Urothelium cell line (cell line): ENCODE measurements around the gene COPZ1.
"Not testable (repeated sequence)": the region's sequence is repeated elsewhere in the genome, so short reads cannot be mapped to it uniquely, and the experiment has no call there.

ENCODE experiments used
- DNase-seq: peaks from one replicate; pipeline ENCODE4 v3.0.0; 2011; ENCODE audit warnings: low spot score, mixed read lengths
- FAIRE-seq: peaks from 2 replicates; lab custom pipeline; 2011; peaks lifted over from hg19 to GRCh38; lab: Jason Lieb, UNC

COPZ1 gene

GRCh38 chr12:54294152-54294952, 30.6 kb upstream of the COPZ1 start:
- no peak for FAIRE-seq

GRCh38 chr12:54294953-54295566, 29.9 kb upstream of the COPZ1 start:
- FAIRE-seq (no peak), DNase-seq (no peak)

More at GRCh38 chr12:54294152-54294952, 30.6 kb upstream of the COPZ1 start:
- peak; percentile 70 for DNase-seq

GRCh38 chr12:54296393-54297099, 28.4 kb upstream of the COPZ1 start:
- no peak for DNase-seq
- no peak for FAIRE-seq

GRCh38 chr12:54298904-54299303, 26.0 kb upstream of the COPZ1 start:
- FAIRE-seq (no peak), DNase-seq (no peak)

- FAIRE-seq (no peak), DNase-seq (no peak)
Observed at GRCh38 chr12:54299515-54300224, 25.3 kb upstream of the COPZ1 start.

- no peak for DNase-seq
- no peak for FAIRE-seq
Observed at GRCh38 chr12:54300225-54300731, 24.7 kb upstream of the COPZ1 start.

GRCh38 chr12:54300732-54301427, 24.1 kb upstream of the COPZ1 start, which contains the start of gene NFE2:
Gene NFE2 (minus strand): TSS chr12:54301015. CDS start chr12:54295248, 5,767 bp downstream.
- DNase-seq, result peak; percentile 71
- no peak for FAIRE-seq

- no peak for DNase-seq
- FAIRE-seq, result no peak
Observed at GRCh38 chr12:54301428-54302048, 23.4 kb upstream of the COPZ1 start.

- no peak for DNase-seq
- FAIRE-seq, result no peak
Observed at GRCh38 chr12:54303640-54304039, 21.3 kb upstream of the COPZ1 start.

- DNase-seq (peak; percentile 83), FAIRE-seq (no peak)
Observed at GRCh38 chr12:54304187-54304810, 20.6 kb upstream of the COPZ1 start.

- no peak for FAIRE-seq
Observed at GRCh38 chr12:54306925-54307741, 17.8 kb upstream of the COPZ1 start.

GRCh38 chr12:54311051-54311450, 13.9 kb upstream of the COPZ1 start:
- FAIRE-seq (no peak), DNase-seq (no peak)

More at GRCh38 chr12:54306925-54307741, 17.8 kb upstream of the COPZ1 start:
- DNase-seq, result peak; percentile 45

- not testable (repeated sequence) for FAIRE-seq, DNase-seq
Observed at GRCh38 chr12:54312309-54312708, 12.6 kb upstream of the COPZ1 start.

- DNase-seq (no peak), FAIRE-seq (no peak)
Observed at GRCh38 chr12:54321363-54321762, 3.6 kb upstream of the COPZ1 start.

- DNase-seq, FAIRE-seq: not testable (repeated sequence)
Observed at GRCh38 chr12:54325442-54326109, 645 bp downstream of the COPZ1 start.

GRCh38 chr12:54328595-54329337, 3.8 kb downstream of the COPZ1 start:
- no peak for FAIRE-seq
- DNase-seq, result no peak

- DNase-seq, result no peak
- no peak for FAIRE-seq
Observed at GRCh38 chr12:54329759-54330158, 4.8 kb downstream of the COPZ1 start.
